ENCODE results near the gene RAB11FIP4.

DNA sequence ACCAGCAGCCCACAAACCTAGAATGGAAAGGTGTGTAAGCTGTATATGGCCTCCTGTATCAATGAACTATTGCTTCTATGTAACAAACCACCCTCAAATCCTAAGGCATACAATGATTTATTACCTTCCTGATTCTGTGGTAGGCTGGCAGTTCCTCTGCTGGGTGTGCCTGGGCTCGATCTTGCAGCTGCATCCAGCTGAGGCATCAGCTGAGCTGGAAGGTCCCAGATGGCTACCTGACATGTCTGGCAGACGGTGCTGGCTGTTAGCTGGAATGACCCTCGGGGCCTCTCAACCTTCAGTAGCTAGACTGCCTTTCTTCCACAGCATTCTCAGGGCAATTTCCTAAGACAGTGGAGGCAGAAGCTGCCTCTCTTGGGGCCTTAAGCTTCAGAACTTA, 152.7 kb downstream of the RAB11FIP4 start:
- TF ChIP-seq POLR2AphosphoS5 (IDR thresholded peaks at IDR 0.05; ENCODE audit: borderline replicate concordance, low read depth, low read length) (no peak), EZH2 (IDR thresholded peaks at IDR 0.05) (no peak), FOXP2 (optimal IDR thresholded peaks at IDR 0.05; ENCODE audit: control extremely low read depth, extremely low read length, insufficient read depth) (no peak)

Measured in SK-N-MC (cell line).